Activated CD4-positive, CD25-positive, alpha-beta regulatory T cell treated with anti-CD3 and anti-CD28 coated beads, Interleukin-2, amount 50 U/mL, for 24 hours (primary cell): ENCODE measurements around the gene PDE1C.

Experiments
- ATAC-seq, 2 donors: fragments of 150-1000 bp; cut with Tn5 transposase; one replicate each; pipeline ENCODE4 v1.10.0; 2021; ENCODE audit warnings: mild to moderate bottlenecking in 1 of 2, moderate library complexity in 1 of 2

The PDE1C gene

DNA sequence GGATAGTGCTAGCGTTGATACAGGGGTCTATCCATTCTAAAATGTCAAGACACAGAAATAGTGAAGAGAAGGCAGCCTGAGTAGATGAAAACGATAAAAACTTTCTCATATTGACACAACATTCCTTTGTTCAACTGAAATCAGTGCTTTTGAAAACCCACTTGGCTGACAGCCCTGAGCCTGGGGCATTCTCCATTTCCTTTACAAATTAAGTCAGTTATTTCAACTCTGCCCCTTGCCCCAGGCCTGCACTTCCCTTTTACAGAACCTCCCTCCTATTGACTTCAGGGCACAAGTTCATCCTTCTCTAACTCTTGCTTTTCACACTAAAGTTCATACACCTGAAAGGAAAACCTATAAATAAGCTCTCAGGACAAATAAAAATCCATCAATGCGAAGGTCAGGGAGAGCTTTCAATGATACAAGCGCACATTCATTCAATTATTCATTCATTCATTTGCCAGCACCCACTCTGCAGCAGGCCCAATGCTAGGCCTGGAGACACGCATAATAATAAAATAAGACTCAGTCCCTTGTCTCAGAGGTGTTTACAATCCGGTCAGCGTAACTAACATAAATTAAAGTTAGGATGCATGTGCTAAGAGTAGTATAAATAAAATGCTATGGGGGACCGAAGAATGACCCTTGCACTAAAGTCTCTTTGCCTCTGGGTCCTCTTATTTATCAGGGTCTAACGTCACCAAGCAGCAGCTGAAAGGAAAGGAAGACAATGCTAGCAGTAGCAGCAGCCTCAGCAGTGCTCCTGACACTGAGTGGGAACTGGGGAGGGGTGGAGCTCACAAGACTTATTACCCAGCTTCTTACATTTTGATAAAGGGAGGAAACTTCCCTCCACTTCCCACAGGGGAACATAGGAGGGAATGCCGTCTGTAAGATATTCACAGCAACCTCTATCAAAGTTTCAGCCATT lies 134.8 kb downstream of the PDE1C start:
- no peak for ATAC-seq

DNA sequence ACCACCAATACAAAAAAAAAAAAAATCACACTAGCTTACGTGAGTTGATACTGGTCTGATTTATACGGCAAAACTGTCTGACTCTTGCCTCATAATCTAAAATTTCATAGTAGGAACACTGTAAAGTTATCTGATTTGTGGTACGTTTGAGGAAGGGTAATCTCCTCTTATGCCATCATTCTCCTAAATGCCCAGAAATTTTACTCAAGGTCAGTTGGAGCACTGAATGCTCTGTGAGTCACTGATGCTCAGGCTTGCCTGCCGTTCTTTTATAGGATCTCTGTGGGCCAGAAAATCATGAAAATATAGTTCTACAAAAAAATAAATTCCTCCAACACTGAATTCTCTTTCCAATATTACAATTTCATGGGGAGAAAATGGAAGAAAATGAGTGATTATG lies 135.7 kb downstream of the PDE1C start:
- no peak for ATAC-seq

- ATAC-seq: no peak
Observed at GRCh38 chr7:31933481-31933880, 136.7 kb downstream of the PDE1C start.

DNA sequence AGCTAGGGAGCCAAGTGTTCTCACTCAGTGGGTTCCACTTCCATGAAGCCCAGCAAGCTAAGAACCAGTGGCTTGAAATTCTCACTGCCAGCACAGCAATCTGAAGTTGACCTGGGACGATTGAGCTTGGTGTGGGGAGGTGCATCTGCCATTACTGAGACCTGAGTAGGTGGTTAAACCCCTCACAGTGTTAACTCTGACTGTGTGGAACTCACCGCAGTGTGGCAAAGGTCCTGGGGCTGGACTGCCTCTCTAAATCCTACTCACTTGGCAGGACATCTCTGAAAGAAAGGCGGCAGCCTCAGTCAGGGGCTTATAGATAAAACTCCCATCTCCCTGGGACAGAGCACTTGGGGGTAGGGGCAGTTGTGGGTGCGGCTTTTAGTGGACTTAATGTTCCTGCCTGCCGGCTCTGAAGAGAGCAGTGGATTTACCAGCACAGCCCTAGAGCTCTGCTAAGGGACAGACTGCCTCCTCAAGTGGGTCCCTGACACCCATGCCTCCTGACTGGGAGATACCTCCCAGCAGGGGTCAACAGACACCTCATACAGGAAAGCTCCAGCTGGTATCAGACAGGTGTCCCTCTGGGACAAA lies 143.1 kb downstream of the PDE1C start:
- ATAC-seq: no peak

DNA sequence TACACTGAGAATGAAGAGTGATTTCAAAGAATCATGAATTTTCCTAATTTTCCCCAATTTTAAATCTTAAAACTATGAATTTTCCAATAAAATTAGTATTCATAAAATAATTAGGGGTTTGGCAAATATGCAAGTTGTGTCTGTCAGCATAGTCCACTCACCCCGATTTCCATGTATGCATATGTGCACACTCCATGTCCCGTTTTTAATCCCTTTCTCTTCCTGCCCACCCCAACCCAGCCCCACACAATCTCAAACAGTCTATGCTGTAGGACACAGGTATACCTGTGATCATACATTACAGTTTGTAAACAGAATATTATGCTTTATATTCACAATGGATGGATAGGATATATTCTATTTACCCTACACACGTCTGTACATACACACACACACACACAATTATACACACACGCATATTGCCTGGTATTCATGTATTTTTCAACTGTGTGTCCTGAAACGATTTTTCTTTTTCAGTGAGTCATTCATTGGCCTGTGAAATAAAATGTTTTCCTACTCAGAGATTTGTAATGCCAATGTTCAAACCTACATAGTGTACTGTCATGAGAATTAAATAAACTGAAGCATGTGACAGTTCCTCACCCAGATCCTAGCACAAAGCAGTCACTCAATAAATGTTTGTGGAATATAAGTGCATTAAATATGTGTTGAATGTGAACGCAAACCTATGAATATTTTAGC lies 144.3 kb downstream of the PDE1C start:
- ATAC-seq: no peak

GRCh38 chr7:31924251-31924650 lies 146.0 kb downstream of the PDE1C start:
- no peak for ATAC-seq

DNA sequence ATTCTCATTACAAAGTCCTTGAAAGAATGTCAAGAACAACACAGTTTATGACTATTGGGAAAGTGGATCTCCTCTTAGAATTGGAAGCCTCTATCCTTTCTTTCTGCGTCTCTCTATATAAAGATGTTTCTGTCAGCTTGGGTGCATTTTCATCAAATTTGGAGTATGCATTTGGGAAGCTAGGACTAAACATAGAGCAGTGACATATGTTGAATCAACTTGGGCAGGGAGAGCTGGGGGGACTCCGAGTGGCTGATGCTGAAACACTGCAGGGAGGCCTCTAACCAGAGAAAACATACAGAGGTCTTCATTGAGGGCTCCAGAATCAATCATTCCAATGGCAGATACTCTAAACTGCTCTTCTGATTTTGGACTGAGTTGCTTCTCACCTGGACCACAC lies 147.4 kb downstream of the PDE1C start:
- no peak for ATAC-seq

GRCh38 chr7:31921047-31921446 lies 149.2 kb downstream of the PDE1C start:
- no peak for ATAC-seq

GRCh38 chr7:31919678-31920369 lies 150.4 kb downstream of the PDE1C start:
- ATAC-seq: no peak

- ATAC-seq: no peak
Observed at GRCh38 chr7:31918706-31919393, 151.4 kb downstream of the PDE1C start.

GRCh38 chr7:31917256-31917655 lies 153.0 kb downstream of the PDE1C start:
- no peak for ATAC-seq

DNA sequence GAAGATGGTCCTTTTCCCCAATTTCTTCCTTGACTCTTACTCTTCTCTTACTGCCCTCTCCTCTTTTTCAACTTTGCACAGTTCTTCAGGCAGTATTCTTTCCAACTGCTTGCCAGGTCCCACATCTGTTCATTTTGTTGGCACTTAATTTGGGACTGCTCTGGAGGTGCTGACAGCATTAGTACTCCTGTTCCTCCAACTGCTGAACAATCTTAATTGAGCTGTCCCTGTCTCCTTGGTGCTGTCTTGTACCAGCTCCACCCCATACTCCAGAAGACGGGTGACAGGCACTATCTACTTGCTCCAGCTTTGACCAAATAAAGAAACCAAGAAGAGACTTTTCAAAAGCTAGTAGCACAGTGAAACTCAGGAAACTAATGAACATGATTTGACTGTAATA lies 160.0 kb downstream of the PDE1C start:
- ATAC-seq: no peak

DNA sequence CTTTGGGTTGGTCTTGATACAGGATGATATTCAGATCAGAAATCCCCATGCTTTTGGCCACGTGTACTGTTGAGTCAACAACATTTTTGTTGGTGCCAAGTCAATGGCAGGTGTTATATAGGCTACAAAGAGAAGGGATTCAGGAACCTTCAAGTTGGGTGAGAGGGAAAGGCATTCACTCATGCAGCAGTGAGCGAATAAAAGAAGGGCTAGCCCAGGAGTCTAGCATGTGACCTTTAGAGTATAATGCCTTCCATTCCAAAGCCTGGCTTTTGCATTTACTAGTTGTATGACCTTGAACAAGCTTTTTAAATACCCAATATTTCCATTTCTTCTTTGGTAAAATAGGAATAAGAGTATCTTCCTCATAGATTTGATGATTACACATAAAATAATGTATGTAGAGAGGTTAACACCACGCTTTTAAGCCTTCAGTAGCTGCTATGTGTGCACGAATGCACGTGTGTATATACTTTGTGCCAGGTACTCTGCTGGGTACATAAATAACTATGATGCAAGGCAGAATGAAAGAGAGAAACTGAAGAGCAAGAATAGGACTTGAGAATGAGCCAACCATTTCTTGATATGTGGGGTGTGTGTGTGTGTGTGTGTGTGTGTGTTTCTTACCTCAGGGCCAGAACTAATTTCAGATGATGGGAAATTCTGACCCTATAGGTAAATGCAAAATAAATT lies 163.6 kb downstream of the PDE1C start:
- ATAC-seq: no peak

DNA sequence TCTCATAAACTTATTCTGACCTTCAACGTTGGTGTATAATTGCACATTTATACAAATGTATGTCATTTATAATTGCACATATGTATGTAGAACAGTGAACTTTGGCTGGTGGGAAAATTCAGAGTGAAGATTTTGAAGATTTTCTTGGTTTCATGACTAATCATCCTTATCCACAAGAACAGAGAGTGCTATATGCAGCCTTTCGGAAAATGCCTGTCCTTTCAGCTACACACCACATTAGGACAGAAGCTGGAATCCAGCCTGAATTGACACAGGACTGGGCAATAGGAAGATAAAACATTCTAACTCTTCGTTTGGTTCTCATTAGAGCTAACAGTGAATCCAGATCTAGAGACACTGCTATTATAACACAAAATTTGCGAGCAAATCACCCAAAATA lies 166.2 kb downstream of the PDE1C start:
- no peak for ATAC-seq

DNA sequence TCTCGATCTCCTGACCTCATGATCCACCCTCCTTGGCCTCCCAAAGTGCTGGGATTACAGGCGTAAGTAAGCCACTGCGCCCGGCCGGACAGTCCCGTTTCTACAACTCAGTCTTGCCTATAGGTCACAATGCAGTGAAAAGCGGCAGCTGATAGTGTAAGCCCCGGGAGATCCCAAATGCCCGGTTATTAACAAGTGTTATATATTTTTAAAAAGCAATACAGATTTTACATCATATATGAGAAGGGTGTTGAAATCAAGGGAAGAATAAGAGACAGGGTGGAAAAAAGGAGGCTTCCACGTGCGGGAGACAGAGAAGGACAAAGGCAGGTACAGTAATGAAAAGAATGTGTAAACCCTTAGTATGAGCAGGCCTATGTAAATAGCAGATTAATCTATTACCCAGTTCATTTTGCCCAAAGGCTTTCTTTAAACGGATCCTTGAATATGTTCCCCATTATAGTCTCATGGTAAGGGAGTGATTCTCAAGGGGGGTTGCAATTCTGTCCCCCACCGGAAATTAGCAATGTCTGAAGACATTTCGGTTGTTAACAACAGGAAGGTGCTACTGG lies 170.8 kb downstream of the PDE1C start:
- no peak for ATAC-seq

DNA sequence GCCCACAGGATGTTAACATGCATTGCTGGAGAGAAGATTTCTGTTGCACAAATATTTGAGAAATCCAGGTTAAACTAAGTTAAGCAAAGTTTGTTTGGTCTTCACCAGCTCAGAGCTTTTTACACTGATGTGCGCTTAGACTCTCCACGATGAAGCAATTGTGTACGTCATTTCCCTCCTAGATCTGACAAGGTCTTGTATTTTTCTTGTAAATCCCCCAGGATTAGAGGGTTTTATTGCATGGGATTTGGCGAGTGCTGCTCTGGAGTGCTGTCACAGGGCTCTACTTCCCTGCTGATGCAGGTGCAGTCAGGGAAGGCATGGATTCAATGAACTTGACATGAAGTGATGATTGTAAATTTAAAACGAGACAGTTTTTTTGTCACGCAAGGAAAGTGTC lies 173.3 kb downstream of the PDE1C start:
- ATAC-seq: no peak

- no peak for ATAC-seq
Observed at GRCh38 chr7:31894308-31894707, 175.9 kb downstream of the PDE1C start.

DNA sequence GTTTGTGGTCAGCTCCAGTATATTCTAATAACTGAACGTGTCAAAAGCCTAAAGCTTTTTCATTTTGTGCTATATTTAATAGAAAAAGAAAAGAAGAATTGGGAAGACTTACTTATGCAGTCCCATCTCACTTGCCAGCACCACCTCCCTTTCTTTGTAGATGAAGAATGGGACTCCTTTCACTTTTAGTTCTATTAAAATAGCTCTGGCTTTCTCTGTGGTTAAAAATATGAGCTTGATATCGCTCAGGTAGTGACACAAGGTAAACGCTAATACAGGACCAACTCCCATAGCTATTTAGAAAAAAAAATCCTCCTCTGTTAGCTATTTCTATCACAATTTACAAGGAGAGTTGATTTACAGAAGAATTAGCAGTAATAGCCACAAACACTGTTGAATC lies 176.8 kb downstream of the PDE1C start:
- ATAC-seq: no peak

DNA sequence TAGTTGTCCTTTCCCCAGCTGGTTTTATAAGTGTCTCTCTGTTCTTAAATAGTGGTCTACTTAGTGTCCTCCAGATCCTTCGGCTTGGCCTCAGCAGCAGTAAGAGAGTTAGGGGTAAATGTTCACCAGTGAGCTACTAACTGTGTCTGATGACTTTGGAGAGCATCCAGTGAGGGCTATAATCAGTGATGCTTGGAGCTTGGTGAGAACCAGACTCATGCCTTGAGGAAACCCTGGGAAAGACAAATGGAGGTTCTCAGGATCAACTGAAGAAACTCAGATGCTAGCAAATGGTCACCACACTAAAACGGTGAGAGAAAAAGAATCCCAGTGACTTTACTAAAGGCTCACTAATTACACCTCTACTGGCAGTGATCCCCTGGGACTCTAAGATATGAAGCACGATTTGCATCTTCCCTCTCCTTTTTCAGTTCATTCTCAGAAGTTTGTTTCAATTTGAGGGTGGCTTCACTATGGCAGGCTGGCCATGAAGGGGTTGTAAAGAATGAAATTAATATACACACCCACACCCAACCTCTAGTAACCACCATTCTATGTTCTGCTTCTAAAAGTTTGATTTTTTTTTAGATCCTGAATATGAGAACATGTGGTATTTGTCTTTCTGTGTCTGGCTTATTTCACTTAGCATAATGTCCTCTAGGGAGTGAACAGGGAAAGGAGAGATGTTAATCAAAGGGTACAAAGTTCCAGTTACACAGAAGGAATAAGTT lies 177.9 kb downstream of the PDE1C start:
- ATAC-seq: no peak

DNA sequence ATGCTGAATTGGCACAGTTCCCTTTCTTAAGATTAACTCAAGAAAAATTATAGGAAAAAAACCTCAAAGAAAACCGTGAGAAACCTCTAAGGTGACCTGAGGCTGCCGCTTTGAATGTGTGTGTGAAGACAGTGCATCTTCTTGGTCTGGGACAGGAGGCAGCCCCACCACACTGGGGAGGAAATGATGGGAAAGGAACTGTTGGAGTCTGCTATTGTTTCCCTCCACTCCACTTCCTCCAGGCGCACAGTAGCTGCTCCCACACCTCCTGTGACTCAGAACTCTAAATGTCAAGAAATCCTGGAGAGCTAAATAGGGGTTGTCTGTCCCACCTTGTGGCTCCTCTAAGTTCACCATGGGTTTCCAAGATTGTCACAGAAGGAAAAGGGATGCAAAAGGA lies 179.4 kb downstream of the PDE1C start:
- ATAC-seq: no peak

GRCh38 chr7:31890198-31890597 lies 180.0 kb downstream of the PDE1C start:
- ATAC-seq: no peak
